SIG-M5 treated with dmso at 0.1 percent for 504 hours (cell line): ENCODE data around the gene GINS1.

Experiments
- DNase-seq: peaks from one replicate; lab custom pipeline; 2025; ENCODE audit not compliant: unreplicated experiment; lab: John Stamatoyannopoulos, UW

GINS1 gene

DNA sequence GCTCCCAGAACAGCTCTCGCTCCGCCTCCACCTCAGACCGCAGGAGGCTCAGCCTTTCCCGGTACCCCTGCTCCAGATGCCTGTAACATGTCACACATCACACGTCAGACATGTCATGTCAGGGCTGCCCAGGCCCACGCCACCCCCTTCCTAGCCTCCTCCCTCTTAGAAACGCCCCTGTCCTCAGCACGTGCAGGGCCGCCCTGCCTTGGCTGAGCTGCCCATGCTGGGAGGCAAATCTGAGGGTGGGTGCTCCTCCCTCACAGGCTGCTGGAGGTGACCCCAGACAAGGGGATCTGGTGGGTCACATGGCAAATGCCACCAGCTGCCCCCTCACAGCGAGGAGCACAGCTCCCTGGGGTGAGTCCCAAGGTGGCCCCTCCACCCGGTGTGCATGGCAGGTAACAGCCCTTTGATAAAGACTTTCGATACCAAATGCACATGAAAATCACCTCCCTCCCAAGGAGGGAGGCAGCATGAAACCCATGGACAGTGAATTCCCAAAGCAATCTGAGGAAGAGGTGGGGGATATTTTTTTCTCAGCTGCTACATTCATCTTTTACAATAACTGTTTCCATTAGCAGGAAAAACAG, 84.1 kb downstream of the GINS1 start:
- no peak for DNase-seq

DNA sequence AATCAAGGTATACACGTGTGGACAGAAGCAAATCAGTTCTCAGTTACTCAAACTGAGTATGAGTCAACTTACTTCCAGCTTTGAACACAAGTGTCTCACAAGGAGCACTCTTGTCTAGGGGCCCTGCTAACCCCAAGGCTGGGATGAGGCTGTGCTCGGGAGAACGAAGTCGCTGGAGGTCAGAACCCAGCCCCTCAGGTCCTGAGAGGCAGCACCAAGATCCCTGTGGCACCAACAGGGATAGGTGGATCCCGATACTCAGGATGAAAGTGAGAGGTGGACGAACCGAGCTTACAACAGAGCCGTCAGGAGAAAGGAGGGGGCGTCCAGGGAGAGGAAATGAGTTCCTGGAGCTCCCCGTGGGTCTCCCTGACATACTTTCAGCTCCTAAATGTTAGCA, 85.7 kb downstream of the GINS1 start:
- no peak for DNase-seq

DNA sequence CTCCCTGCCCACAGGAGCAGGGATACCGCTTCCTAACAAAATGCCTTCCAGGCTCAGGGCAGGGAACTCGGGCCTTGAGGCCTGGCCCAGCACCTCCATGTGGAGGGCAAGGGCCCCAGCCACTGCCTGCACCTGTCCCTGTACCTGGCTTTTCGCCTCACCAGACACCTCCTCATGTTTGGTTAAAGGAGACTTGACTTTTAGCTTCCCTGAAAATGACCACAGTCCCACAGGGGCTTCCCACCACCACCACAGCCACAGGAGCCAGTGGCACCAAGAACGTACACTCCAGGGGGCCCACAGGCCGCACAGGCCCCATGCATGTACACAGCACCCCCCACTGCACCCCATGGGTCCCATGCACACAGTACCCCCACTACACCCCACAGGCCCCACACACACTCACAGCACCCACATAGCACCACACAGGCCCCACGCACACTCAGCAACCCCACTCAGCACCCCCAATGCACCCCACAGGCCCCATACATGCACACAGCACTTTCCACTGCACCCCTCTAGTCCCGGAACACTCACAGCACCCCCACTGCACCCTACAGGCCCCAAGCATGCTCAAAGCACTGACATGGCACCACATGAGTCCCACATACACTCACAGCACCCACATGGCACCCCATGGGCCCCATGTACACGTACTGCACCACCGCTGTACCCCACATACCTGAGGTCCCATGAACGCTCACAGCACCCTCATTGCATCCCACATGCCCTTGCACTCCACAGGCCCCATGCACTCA, 86.5 kb downstream of the GINS1 start:
- no peak for DNase-seq

DNA sequence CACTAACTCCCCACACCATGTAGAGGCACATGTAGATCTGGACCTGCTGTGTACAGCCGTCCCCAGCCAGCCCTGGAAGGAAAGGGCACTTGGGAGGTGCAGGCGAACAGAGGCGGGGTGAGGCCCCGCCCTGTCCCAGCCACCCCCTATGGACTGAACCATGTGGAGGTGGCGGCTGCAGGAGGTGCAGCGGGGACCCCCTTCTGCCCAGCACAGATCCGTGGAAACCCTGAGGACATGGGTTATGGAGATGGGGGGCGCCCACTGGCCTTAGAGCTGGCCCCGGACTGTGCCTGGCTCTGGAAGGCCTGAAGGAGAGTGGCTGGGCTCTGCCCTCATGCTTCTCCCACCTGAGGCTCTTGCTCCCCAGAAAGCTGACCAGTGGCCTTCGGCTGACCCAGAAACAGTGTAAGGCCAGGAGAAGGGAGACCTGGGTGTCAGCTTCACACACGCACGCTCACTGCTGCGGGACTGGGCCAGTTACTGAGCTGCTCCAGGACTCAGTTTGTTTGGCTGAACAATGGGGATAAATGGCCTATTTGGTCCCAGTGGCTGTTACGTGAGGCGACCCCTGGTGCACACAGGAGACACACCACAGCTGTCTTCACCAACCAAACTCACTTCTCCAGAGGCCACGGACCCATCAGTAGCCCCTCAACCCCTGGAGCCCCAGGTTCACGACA, 87.2 kb downstream of the GINS1 start:
- DNase-seq: no peak

DNA sequence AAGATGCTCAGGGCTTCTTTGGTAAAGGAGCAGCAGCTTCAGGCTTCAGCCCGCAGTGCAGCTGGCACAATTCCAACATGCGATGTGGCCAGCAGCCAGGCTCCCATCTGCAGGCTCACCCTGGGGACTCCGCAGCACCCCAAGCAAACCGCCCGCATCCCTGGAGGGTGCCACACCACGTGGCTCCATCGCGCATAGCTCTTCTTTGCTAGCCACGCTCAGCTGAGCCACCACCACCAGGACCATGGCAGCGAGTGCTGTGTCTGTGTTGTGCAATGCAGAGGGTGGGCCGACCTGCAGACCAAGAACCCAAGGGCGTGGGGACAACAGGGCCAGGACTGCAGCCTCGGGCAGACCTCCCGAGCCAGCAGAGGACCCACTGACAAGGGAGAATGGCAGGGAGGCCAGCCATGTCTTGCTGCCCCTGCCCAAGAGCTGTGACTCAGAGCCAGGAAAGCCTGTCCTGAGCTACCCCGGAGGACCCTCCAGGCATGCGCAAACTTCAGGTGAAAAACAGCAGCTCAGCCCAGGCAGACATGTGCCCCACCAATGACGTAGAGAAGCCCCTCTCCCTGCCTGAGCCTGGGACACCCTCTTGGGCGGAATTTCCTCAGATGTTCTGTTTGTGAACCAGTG, 87.8 kb downstream of the GINS1 start:
- no peak for DNase-seq

DNA sequence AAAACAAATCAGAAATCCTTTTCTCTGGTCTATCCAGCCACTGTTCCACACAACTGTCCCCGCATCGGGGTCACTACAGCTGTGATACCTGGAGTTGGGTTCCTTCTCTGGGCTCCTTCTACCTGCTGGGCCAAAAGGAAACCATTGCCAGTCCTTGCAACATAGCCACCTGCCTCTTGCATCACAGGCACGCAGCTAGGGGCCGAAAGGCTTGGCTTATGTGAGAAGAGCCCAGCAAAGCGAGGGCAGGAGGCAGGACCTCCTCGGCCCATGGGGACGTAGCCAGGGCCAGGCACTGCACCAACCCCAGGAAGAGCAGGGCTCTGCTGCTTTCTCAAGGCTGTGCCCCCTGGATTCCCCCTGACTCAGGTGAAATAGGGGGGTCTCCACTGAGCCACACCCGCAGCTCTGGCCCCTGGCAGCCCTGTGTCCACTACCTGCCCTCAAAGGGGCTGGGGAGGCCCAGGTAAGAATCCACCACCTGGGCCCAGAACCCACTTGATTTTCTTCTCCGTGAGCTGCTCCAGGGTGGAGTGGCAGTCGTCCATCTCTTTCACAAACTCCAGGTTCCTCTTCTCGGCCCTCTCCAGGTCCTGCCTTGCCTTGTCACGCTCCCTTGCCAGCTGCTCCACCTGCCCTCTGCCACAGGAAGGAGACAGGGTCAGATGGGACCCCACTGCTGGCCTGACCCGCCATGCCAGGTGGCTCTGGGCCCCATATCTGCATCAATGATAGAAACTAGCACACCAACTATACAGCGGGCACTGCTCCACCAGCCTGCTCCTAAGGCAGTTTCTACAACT, 88.9 kb downstream of the GINS1 start:
- DNase-seq: no peak

DNA sequence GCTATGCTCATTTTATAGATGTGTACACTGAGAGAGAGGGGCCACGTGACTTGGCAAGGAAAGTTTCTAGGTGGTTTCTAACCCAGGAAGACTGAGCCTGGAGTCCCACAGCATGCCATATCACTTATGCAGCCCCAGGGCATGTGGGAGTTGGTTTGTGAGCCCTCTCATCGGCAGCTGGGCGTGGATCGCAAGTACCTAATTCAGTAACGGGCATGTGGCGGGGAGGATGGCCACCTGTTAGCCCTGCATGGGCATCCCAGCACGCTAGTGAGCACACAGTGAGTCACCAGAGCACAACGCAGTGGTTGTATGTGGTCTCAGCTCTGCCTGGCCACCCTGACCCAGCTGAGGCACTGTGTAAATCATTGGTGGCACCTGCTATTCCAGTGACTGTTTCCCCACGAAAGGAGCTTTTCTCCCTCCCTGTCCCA, 89.5 kb downstream of the GINS1 start:
- DNase-seq: no peak

DNA sequence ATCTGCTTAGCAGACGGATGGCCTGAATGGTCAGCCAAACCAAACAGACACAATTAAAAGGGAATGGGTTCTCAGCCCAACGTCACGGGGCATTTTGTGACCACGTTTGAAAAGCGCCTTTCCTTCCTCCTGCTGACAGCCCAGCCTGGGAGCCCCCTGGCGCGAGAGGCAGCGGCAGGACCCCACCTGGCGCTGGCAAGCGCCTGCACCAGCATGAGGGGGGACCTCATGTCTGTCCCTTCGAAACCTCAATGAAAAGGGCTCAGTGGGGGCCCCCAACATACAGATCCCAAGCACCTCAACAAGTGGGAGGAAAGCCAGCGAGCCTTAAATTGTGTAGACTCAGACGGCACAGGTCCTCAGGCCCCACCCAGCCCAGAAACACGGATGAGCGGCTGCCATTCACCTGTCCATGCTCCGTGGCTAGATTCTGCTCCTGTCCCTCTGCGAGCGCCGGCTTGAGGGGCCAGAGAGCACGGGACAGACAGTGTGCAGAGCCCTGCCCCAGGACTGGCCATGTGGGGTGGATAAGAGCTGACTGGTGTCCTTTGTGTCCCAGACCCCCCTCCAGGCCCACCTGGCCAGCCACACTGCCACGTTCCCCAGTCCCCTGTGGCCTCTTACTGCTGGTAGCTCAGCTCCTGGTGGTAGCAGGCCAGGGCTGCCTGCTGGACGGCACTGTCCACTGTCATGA, 90.3 kb downstream of the GINS1 start:
- no peak for DNase-seq
